Measurements from ENCODE around the gene SLC25A10.
"Not testable (repeated sequence)": the region's sequence is repeated elsewhere in the genome, so short reads cannot be mapped to it uniquely, and the experiment has no call there.

- TF ChIP-seq POLR2A (IDR thresholded peaks at IDR 0.05) = not testable (repeated sequence)
- TF ChIP-seq CTCF (IDR thresholded peaks at IDR 0.05) = peak; percentile 30 to 72 (median 65)
Observed at GRCh38 chr17:81675515-81676221, 36.4 kb upstream of the SLC25A10 start.
